ENCODE results near the gene ITGB3. TPM values are rescaled to one million over a fixed set of nuclear protein-coding genes. Genes with fewer than 3 reads are reported as not detected.

The ITGB3 gene
- total RNA-seq, 3 donors from 2014 or later (not counting 1 experiment from before 2014, with no cell fraction given): 4.2 to 30.6 (median 11.6) TPM

GRCh38 chr17:47209499-47209898 lies 44.1 kb upstream of the ITGB3 start:
- ATAC-seq (no peak), DNase-seq (no peak)
- H3K27ac Mint-ChIP-seq: no peak overlapping the region
- peaks cover 15 to 17% of the 10 kb centered on the region in 2 donors for H3K4me1 Mint-ChIP-seq
- Histone ChIP-seq H3K4me1 (ENCODE audit: control insufficient read depth, insufficient read depth, low read length) (peaks cover 25% of the 10 kb centered on the region), H3K4me3 (ENCODE audit: low read length) (no peak overlapping the region), H3K9me3 (ENCODE audit: control insufficient read depth, insufficient read depth, low read length) (no peaks in the 10 kb centered on the region), H3K27me3 (ENCODE audit: control insufficient read depth, insufficient read depth, low read length) (no peaks in the 10 kb centered on the region), H3K36me3 (ENCODE audit: control insufficient read depth, insufficient read depth, low read length) (no peaks in the 10 kb centered on the region), H3K27ac (ENCODE audit: low read length) (no peak overlapping the region)
- H3K9me3 Mint-ChIP-seq: no peaks in the 10 kb centered on the region
- H3K27me3 Mint-ChIP-seq (ENCODE audit: low read depth in 2 of 2): no peaks in the 10 kb centered on the region
- TF ChIP-seq CTCF (IDR thresholded peaks at IDR 0.05): no peak
- H3K36me3 Mint-ChIP-seq: no peaks in the 10 kb centered on the region
- WGBS (ENCODE audit: insufficient coverage): 90% methylated on average over 3 of the region's 3 CpGs
- intact Hi-C loops (cut with micrococcal nuclease): no loop called here
- H3K4me3 Mint-ChIP-seq: no peak overlapping the region

GRCh38 chr17:47210105-47210504 lies 43.5 kb upstream of the ITGB3 start:
- Mint-ChIP-seq H3K27me3 (ENCODE audit: low read depth in 2 of 2) (no peaks in the 10 kb centered on the region), H3K4me3 (no peak overlapping the region), H3K27ac (no peak overlapping the region), H3K9me3 (no peaks in the 10 kb centered on the region), H3K36me3 (no peaks in the 10 kb centered on the region), H3K4me1 (peaks cover 9 to 11% of the 10 kb centered on the region in 2 donors)
- 78% methylated on average over 2 of the region's 3 CpGs for WGBS (ENCODE audit: insufficient coverage)
- H3K27me3 ChIP-seq (ENCODE audit: control insufficient read depth, insufficient read depth, low read length): no peaks in the 10 kb centered on the region
- no peaks in the 10 kb centered on the region for H3K36me3 ChIP-seq (ENCODE audit: control insufficient read depth, insufficient read depth, low read length)
- H3K9me3 ChIP-seq (ENCODE audit: control insufficient read depth, insufficient read depth, low read length): no peaks in the 10 kb centered on the region
- H3K27ac ChIP-seq (ENCODE audit: low read length): no peak overlapping the region
- no peak overlapping the region for H3K4me3 ChIP-seq (ENCODE audit: low read length)
- DNase-seq (no peak), ATAC-seq (no peak)
- TF ChIP-seq CTCF (IDR thresholded peaks at IDR 0.05): no peak
- intact Hi-C loops (cut with micrococcal nuclease): no loop called here
- H3K4me1 ChIP-seq (ENCODE audit: control insufficient read depth, insufficient read depth, low read length): peaks cover 19% of the 10 kb centered on the region

GRCh38 chr17:47210779-47211178 lies 42.8 kb upstream of the ITGB3 start:
- no peaks in the 10 kb centered on the region for H3K36me3 Mint-ChIP-seq
- intact Hi-C loops (cut with micrococcal nuclease): no loop called here
- no peak for DNase-seq
- no peak overlapping the region for H3K4me3 Mint-ChIP-seq
- peaks cover 2 to 5% of the 10 kb centered on the region in 2 donors for H3K4me1 Mint-ChIP-seq
- H3K9me3 Mint-ChIP-seq: no peaks in the 10 kb centered on the region
- no peak for ATAC-seq
- no peak for TF ChIP-seq CTCF (IDR thresholded peaks at IDR 0.05)
- Histone ChIP-seq H3K4me1 (ENCODE audit: control insufficient read depth, insufficient read depth, low read length) (peaks cover 12% of the 10 kb centered on the region), H3K27ac (ENCODE audit: low read length) (no peak overlapping the region), H3K36me3 (ENCODE audit: control insufficient read depth, insufficient read depth, low read length) (no peaks in the 10 kb centered on the region), H3K27me3 (ENCODE audit: control insufficient read depth, insufficient read depth, low read length) (no peaks in the 10 kb centered on the region), H3K4me3 (ENCODE audit: low read length) (no peak overlapping the region), H3K9me3 (ENCODE audit: control insufficient read depth, insufficient read depth, low read length) (no peaks in the 10 kb centered on the region)
- H3K27ac Mint-ChIP-seq: no peak overlapping the region
- 87% methylated on average over 1 of the region's 2 CpGs for WGBS (ENCODE audit: insufficient coverage)
- no peaks in the 10 kb centered on the region for H3K27me3 Mint-ChIP-seq (ENCODE audit: low read depth in 2 of 2)

GRCh38 chr17:47212458-47212857 lies 41.2 kb upstream of the ITGB3 start:
- 78% methylated on average over 2 of the region's 2 CpGs for WGBS (ENCODE audit: insufficient coverage)
- H3K9me3 Mint-ChIP-seq: no peaks in the 10 kb centered on the region
- Histone ChIP-seq H3K27me3 (ENCODE audit: control insufficient read depth, insufficient read depth, low read length) (no peaks in the 10 kb centered on the region), H3K4me1 (ENCODE audit: control insufficient read depth, insufficient read depth, low read length) (peaks cover 9% of the 10 kb centered on the region), H3K4me3 (ENCODE audit: low read length) (no peak overlapping the region), H3K36me3 (ENCODE audit: control insufficient read depth, insufficient read depth, low read length) (no peaks in the 10 kb centered on the region), H3K27ac (ENCODE audit: low read length) (no peak overlapping the region), H3K9me3 (ENCODE audit: control insufficient read depth, insufficient read depth, low read length) (no peaks in the 10 kb centered on the region)
- no peaks in the 10 kb centered on the region for H3K36me3 Mint-ChIP-seq
- no peak overlapping the region for H3K4me3 Mint-ChIP-seq
- intact Hi-C loops (cut with micrococcal nuclease): no loop called here
- no peaks in the 10 kb centered on the region for H3K27me3 Mint-ChIP-seq (ENCODE audit: low read depth in 2 of 2)
- ATAC-seq (no peak), DNase-seq (no peak)
- H3K27ac Mint-ChIP-seq: no peak overlapping the region
- H3K4me1 Mint-ChIP-seq: no peaks in the 10 kb centered on the region
- TF ChIP-seq CTCF (IDR thresholded peaks at IDR 0.05): no peak
